HFFc6 (cell line): ENCODE results near the gene TEX55. TPM values are rescaled to one million over a fixed set of nuclear protein-coding genes. Genes with fewer than 3 reads are reported as not detected.
A peak's percentile ranks its signal among the peaks of the same experiment; 100 is the strongest.

ENCODE experiments used
- DNase-seq: peaks from one replicate; pipeline ENCODE4 v3.0.0-alpha.2; 2018
- H3K27ac Mint-ChIP-seq: 2 replicates; pipeline ENCODE4 v1.8.0; 2020; ENCODE audit warnings: mild to moderate bottlenecking, mixed read lengths
- H3K27me3 Mint-ChIP-seq: 2 replicates; pipeline ENCODE4 v1.8.0; 2021; ENCODE audit warnings: mild to moderate bottlenecking, moderate library complexity, mixed read lengths; ENCODE audit not compliant: insufficient read depth
- H3K36me3 Mint-ChIP-seq: 2 replicates; pipeline ENCODE4 v1.8.0; 2021; ENCODE audit warnings: low read depth, mixed read lengths
- H3K4me1 Mint-ChIP-seq: 2 replicates; pipeline ENCODE4 v1.8.0; 2020; ENCODE audit warnings: low read depth, mixed read lengths
- H3K4me3 Mint-ChIP-seq: 2 replicates; pipeline ENCODE4 v1.8.0; 2020; ENCODE audit warnings: mild to moderate bottlenecking, moderate library complexity, mixed read lengths
- H3K9me3 Mint-ChIP-seq: 2 replicates; pipeline ENCODE4 v1.8.0; 2020; ENCODE audit warnings: mild to moderate bottlenecking, mixed read lengths
- CTCF ChIP-seq: fragments of 200-600 bp; sonication (generic); IDR thresholded peaks from 2 replicates; pipeline ENCODE4 v1.5.0; 2021; ENCODE audit warnings: antibody characterized with exemption, mild to moderate bottlenecking
- total RNA-seq, 6 experiments: library from RNA; stranded (reverse); fragmentation: NEBNext Ultra II Directional; extraction: Animal tissue kit (Norgen Biotek cat#: 25700); gene quantifications; 2 replicates in 1 of 6; 3 replicates in 5 of 6; pipeline ENCODE4 v1.2.3, GENCODE V29; 2021

Gene TEX55
- total RNA-seq, 6 experiments from 2014 or later, result not detected

- Mint-ChIP-seq H3K27ac (no peak overlapping the region), H3K36me3 (no peaks in the 10 kb centered on the region), H3K4me3 (no peak overlapping the region), H3K27me3 (no peaks in the 10 kb centered on the region), H3K9me3 (no peaks in the 10 kb centered on the region), H3K4me1 (peaks cover 33% of the 10 kb centered on the region)
- DNase-seq, result no peak
- no peak for TF ChIP-seq CTCF
These were observed 31.4 kb downstream of the TEX55 start for GRCh38 chr3:119177321-119177720.

DNA sequence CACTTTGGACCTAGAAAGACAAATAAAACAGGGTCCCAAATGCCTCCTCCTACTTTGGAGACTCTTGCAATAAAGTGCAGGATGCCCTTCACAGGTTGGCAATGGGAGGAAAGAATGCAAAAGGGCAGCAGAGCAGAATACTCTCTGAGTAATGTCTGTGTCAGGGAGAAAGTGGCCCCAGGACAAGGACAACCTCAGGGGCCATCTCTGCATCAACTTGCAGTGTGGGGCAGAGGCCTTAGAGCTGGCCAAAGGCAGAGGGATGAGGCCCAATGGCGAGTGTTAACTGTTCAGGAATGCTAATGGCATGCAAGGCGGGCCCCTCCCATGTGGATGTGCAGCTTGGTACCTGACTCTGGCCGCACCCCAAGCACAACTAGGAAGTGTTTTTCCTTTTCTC is 35.8 kb downstream of the TEX55 start:
- peak; percentile 49 for DNase-seq
- Mint-ChIP-seq H3K9me3 (no peaks in the 10 kb centered on the region), H3K27me3 (no peaks in the 10 kb centered on the region), H3K27ac (peak overlapping the region; percentile 64), H3K4me1 (peaks cover 61% of the 10 kb centered on the region), H3K4me3 (peak overlapping the region; percentile 36), H3K36me3 (no peaks in the 10 kb centered on the region)
- TF ChIP-seq CTCF, result no peak

DNA sequence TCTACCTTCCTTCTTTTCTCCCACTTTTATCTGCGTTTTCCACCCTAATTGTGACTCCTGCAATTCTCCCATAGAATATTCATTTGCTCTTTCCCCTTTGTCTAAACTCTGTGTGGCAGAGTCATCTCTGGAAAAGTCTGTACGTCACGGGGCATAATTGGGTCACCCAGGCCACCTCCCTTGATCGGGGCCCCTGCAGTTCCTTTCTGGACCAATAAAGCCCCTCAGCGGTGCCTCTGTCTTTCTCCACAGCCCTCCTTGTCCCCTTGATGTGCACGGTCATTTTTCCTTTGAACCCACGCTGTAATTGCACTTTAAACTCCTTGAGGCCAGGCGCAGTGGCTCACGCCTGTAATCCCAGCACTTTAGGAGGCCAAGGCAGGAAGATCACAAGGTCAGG is 38.1 kb downstream of the TEX55 start:
- DNase-seq, result no peak
- Mint-ChIP-seq H3K27ac (peak overlapping the region; percentile 80), H3K4me3 (no peak overlapping the region), H3K36me3 (no peaks in the 10 kb centered on the region), H3K27me3 (peaks cover under 1% of the 10 kb centered on the region; the same call in 1 of the 2 replicates), H3K9me3 (no peaks in the 10 kb centered on the region), H3K4me1 (peaks cover 72% of the 10 kb centered on the region)
- TF ChIP-seq CTCF, result no peak

DNA sequence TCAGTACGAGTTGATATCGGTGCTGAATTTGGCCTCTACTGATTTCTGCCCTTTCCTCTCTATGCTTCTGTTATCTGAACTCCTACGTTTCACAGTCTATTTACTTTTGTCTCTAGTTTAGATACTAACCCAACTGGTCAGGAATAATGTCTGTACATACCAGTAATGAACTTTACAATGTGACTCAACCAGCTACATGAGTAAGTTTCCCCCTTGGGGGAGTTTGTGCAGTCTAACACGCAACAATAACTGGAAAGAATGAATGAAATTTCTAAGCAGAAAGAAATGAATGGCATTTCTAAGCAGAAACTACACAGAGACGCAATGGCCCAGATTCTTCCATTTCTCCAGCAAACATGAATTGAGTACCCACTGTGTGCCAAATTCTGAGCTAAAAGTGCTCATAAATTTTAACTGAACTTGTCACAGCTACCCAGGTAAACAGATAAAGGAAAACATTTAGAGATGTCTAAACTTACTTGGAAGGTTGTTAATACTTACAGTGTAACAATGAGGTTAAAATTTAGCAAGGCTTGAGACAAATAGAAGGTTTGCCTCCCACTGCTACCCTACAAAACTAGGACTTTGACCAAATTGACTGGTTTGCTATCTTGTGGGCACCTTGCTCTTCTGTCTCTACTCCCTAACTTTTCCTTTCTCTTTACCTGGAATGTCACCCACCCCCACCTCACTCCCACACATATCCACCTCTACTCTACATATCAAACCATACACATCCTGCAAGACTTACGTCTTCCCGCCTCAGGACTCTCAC is 39.0 kb downstream of the TEX55 start:
- peak overlapping the region; percentile 80 for H3K27ac Mint-ChIP-seq
- TF ChIP-seq CTCF, result no peak
- DNase-seq, result peak; percentile 92
- peak overlapping the region; percentile 21 for H3K4me3 Mint-ChIP-seq
- no peaks in the 10 kb centered on the region for H3K36me3 Mint-ChIP-seq
- H3K4me1 Mint-ChIP-seq, result peaks cover 72% of the 10 kb centered on the region
- H3K27me3 Mint-ChIP-seq, result peaks cover 2% of the 10 kb centered on the region; the same call in 1 of the 2 replicates
- H3K9me3 Mint-ChIP-seq, result no peaks in the 10 kb centered on the region

- Mint-ChIP-seq H3K9me3 (no peaks in the 10 kb centered on the region), H3K4me3 (no peak overlapping the region), H3K4me1 (peaks cover 54% of the 10 kb centered on the region), H3K27me3 (peaks cover 2% of the 10 kb centered on the region; the same call in 1 of the 2 replicates), H3K36me3 (no peaks in the 10 kb centered on the region), H3K27ac (peak overlapping the region; percentile 7; the same call in 1 of the 2 replicates)
- TF ChIP-seq CTCF, result no peak
- DNase-seq, result no peak
These were observed 41.3 kb downstream of the TEX55 start for GRCh38 chr3:119187266-119187665.
